ENCODE data around the gene DNAH8.
A peak's percentile ranks its signal among the peaks of the same experiment; 100 is the strongest.

DNAH8 gene

DNA sequence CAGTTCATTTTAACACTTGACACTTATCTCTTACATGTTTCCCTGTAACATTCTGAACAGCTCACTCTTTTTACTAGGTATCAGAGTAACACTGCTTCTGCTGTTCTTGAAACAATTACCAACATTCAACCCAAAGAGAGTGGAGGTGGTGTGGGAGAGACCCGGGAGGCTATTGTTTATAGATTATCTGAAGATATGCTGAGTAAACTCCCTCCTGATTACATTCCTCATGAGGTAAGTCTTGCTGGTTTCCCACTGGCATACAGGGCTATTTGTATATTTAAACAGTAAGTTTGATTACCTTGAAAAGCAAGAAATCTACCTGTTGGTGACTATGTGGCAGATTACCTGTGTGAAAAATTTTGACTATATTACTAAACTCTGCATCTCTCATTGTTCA is 293.6 kb downstream of the DNAH8 start:
- H3K27me3 ChIP-seq (ENCODE audit: low read depth), result peaks cover 8% of the 10 kb centered on the region
- no peaks in the 10 kb centered on the region for H3K4me1 ChIP-seq
- DNase-seq (ENCODE audit: low spot score in 2 of 2), result no peak
- in situ Hi-C loops (cut with MboI; ENCODE audit: low sequenced_read_pairs), result loop anchor here (10.0 kb wide), 1 partner anchor 296 kb away; no protein-coding TSS in a partner anchor
- no peak overlapping the region for H3K4me3 ChIP-seq
- H3K36me3 ChIP-seq (replicated peaks), result no peaks in the 10 kb centered on the region
- H3K9me3 ChIP-seq, result no peaks in the 10 kb centered on the region

- in situ Hi-C loops (cut with MboI; ENCODE audit: low sequenced_read_pairs), result loop anchor here (10.0 kb wide), 1 partner anchor 295 kb away; no protein-coding TSS in a partner anchor
These were observed 294.4 kb downstream of the DNAH8 start for GRCh38 chr6:39009476-39009875.

DNA sequence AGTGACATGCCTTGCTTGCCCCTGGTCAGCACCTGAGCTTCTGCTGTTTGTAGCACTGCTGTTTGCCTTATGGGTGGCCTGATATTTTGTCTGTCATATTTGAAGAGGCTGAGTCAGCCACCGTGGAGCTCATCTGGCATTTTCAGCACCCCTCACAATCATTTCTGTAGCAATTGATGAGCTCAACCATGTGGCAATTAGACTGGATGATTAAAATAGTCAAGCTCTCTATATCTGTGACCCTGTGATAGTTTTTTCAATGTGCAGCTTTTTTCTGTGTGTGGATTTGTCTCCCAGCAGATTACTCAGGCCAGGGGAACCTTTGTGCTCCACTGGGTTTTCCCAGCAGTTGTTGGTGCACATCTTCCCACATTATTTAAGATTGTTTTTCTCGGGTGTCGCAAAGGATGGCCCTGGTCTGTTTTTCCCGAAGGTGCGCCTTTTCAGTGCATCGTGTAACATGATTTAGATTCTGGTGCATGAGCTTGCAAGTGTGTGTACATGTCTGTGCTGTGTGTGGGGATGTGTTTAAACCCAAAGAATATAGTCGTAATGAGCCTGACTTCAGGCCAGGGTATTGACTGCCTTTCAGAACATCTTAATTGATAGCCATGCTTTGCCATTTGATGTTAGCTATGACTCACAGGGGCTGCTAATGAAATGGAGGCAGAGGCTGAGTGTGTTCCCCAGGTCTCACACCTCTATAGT is 301.9 kb downstream of the DNAH8 start:
- Histone ChIP-seq H3K9me3 (no peaks in the 10 kb centered on the region), H3K36me3 (replicated peaks) (no peaks in the 10 kb centered on the region), H3K4me1 (no peaks in the 10 kb centered on the region), H3K27me3 (ENCODE audit: low read depth) (peaks cover 5% of the 10 kb centered on the region), H3K4me3 (no peak overlapping the region)
- DNase-seq (ENCODE audit: low spot score in 2 of 2), result no peak
- in situ Hi-C loops (cut with MboI; ENCODE audit: low sequenced_read_pairs), result no loop called here

More at GRCh38 chr6:39009476-39009875, 294.4 kb downstream of the DNAH8 start:
- no peaks in the 10 kb centered on the region for H3K4me1 ChIP-seq
- no peak overlapping the region for H3K4me3 ChIP-seq
- H3K27me3 ChIP-seq (ENCODE audit: low read depth), result peaks cover 8% of the 10 kb centered on the region
- H3K9me3 ChIP-seq, result no peaks in the 10 kb centered on the region
- H3K36me3 ChIP-seq (replicated peaks), result no peaks in the 10 kb centered on the region
- DNase-seq (ENCODE audit: low spot score in 2 of 2), result no peak

- in situ Hi-C loops (cut with MboI; ENCODE audit: low sequenced_read_pairs), result no loop called here
- DNase-seq (ENCODE audit: low spot score in 2 of 2), result no peak
- no peaks in the 10 kb centered on the region for H3K36me3 ChIP-seq (replicated peaks)
- H3K9me3 ChIP-seq, result no peaks in the 10 kb centered on the region
- H3K4me3 ChIP-seq, result no peak overlapping the region
- no peaks in the 10 kb centered on the region for H3K4me1 ChIP-seq
- peaks cover 5% of the 10 kb centered on the region for H3K27me3 ChIP-seq (ENCODE audit: low read depth)
These were observed 302.4 kb downstream of the DNAH8 start for GRCh38 chr6:39017547-39017880.

DNA sequence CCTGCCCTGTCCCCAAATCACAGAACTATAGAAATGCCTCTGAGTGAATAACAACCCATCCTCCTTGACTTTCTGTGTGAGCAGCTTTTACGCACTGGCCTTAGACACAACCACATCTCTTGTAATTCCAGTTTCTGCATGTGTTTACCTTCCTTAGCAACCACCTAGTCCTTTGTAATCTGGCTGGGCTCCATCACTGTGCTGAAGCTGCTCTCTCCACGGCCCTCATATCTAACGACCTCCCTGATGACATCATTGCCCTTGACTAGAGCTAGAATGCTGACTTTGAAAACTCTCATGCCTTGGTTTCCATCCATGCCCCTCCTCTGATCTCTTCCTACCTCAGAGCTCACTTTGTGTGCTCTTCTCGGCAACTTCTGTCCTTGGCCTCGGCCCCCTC is 303.0 kb downstream of the DNAH8 start:
- no peaks in the 10 kb centered on the region for H3K9me3 ChIP-seq
- DNase-seq (ENCODE audit: low spot score in 2 of 2), result no peak
- H3K4me1 ChIP-seq, result no peaks in the 10 kb centered on the region
- H3K27me3 ChIP-seq (ENCODE audit: low read depth), result peaks cover under 1% of the 10 kb centered on the region; the same call in 1 of the 2 replicates
- H3K36me3 ChIP-seq (replicated peaks), result no peaks in the 10 kb centered on the region
- in situ Hi-C loops (cut with MboI; ENCODE audit: low sequenced_read_pairs), result no loop called here
- no peak overlapping the region for H3K4me3 ChIP-seq

GRCh38 chr6:39020136-39020535 is 305.0 kb downstream of the DNAH8 start:
- no peaks in the 10 kb centered on the region for H3K9me3 ChIP-seq
- no peaks in the 10 kb centered on the region for H3K36me3 ChIP-seq (replicated peaks)
- peaks cover 10% of the 10 kb centered on the region; the same call in 1 of the 2 replicates for H3K27me3 ChIP-seq (ENCODE audit: low read depth)
- in situ Hi-C loops (cut with MboI; ENCODE audit: low sequenced_read_pairs), result no loop called here
- H3K4me1 ChIP-seq, result no peaks in the 10 kb centered on the region
- no peak for DNase-seq (ENCODE audit: low spot score in 2 of 2)
- H3K4me3 ChIP-seq, result no peak overlapping the region

GRCh38 chr6:39021041-39021440 is 305.9 kb downstream of the DNAH8 start:
- peaks cover 10% of the 10 kb centered on the region; the same call in 1 of the 2 replicates for H3K27me3 ChIP-seq (ENCODE audit: low read depth)
- H3K36me3 ChIP-seq (replicated peaks), result no peaks in the 10 kb centered on the region
- in situ Hi-C loops (cut with MboI; ENCODE audit: low sequenced_read_pairs), result no loop called here
- no peaks in the 10 kb centered on the region for H3K4me1 ChIP-seq
- no peaks in the 10 kb centered on the region for H3K9me3 ChIP-seq
- no peak overlapping the region for H3K4me3 ChIP-seq
- DNase-seq (ENCODE audit: low spot score in 2 of 2), result no peak

DNA sequence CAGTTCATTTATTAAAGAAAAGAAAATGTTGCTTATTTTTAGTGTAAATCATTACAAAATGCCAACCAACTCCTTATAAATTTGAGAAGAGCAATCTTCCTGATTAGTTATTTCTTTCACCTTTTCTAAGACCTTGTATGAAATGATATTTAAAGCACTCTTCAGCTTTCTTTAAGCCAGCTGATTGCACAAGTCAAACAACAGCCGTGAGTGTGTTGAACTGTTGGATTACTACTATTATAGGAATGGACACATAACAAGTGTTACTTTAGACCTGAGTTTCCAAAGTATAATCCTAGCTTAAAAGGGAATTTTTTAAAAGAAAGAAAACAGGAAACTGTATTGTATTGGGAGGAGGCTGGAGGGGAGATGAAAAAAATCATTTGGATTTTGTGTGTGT is 306.7 kb downstream of the DNAH8 start:
- no peak overlapping the region for H3K4me3 ChIP-seq
- H3K27me3 ChIP-seq (ENCODE audit: low read depth), result peaks cover 10% of the 10 kb centered on the region; the same call in 1 of the 2 replicates
- H3K36me3 ChIP-seq (replicated peaks), result no peaks in the 10 kb centered on the region
- in situ Hi-C loops (cut with MboI; ENCODE audit: low sequenced_read_pairs), result no loop called here
- no peaks in the 10 kb centered on the region for H3K9me3 ChIP-seq
- no peak for DNase-seq (ENCODE audit: low spot score in 2 of 2)
- H3K4me1 ChIP-seq, result no peaks in the 10 kb centered on the region

GRCh38 chr6:39026175-39026574 is 311.1 kb downstream of the DNAH8 start:
- Histone ChIP-seq H3K9me3 (no peaks in the 10 kb centered on the region), H3K4me3 (no peak overlapping the region), H3K27me3 (ENCODE audit: low read depth) (peaks cover 13% of the 10 kb centered on the region), H3K36me3 (replicated peaks) (no peaks in the 10 kb centered on the region), H3K4me1 (no peaks in the 10 kb centered on the region)
- no peak for DNase-seq (ENCODE audit: low spot score in 2 of 2)
- in situ Hi-C loops (cut with MboI; ENCODE audit: low sequenced_read_pairs), result no loop called here

GRCh38 chr6:39029156-39030011 is 314.3 kb downstream of the DNAH8 start:
- H3K27me3 ChIP-seq (ENCODE audit: low read depth), result peaks cover 14% of the 10 kb centered on the region
- DNase-seq (ENCODE audit: low spot score in 2 of 2), result peak; percentile 10 to 73
- H3K9me3 ChIP-seq, result no peaks in the 10 kb centered on the region
- H3K4me3 ChIP-seq, result no peak overlapping the region
- no peaks in the 10 kb centered on the region for H3K36me3 ChIP-seq (replicated peaks)
- in situ Hi-C loops (cut with MboI; ENCODE audit: low sequenced_read_pairs), result no loop called here
- H3K4me1 ChIP-seq, result no peaks in the 10 kb centered on the region

- Histone ChIP-seq H3K36me3 (replicated peaks) (no peaks in the 10 kb centered on the region), H3K4me1 (no peaks in the 10 kb centered on the region), H3K9me3 (no peaks in the 10 kb centered on the region), H3K27me3 (ENCODE audit: low read depth) (peaks cover 19% of the 10 kb centered on the region), H3K4me3 (no peak overlapping the region)
- in situ Hi-C loops (cut with MboI; ENCODE audit: low sequenced_read_pairs), result no loop called here
- no peak for DNase-seq (ENCODE audit: low spot score in 2 of 2)
These were observed 320.6 kb downstream of the DNAH8 start for GRCh38 chr6:39035681-39036080.

DNA sequence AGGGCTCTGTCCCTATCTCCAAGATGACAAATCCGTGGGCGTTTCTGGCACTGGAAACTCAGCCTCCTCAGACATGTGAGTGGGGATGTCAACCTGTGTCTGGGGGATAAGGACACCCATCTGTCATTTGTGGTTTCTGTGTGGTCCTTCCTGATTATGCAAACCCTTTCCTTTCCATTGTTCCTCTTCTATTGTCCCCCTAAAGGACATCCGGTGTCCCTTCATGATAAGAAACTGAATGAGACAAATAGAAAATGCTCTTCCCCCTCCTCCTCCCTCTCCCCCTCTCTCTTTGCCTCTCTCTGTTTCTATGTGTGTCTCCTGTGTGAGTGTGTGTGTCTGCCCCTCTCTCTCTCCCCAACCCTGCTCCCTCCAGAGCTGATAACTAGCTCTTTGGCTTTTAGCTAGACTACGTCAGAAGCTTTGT is 322.0 kb downstream of the DNAH8 start:
- H3K4me3 ChIP-seq, result no peak overlapping the region
- DNase-seq (ENCODE audit: low spot score in 2 of 2), result no peak
- no peaks in the 10 kb centered on the region for H3K9me3 ChIP-seq
- H3K36me3 ChIP-seq (replicated peaks), result no peaks in the 10 kb centered on the region
- in situ Hi-C loops (cut with MboI; ENCODE audit: low sequenced_read_pairs), result no loop called here
- H3K27me3 ChIP-seq (ENCODE audit: low read depth), result peaks cover 19% of the 10 kb centered on the region
- H3K4me1 ChIP-seq, result no peaks in the 10 kb centered on the region

DNA sequence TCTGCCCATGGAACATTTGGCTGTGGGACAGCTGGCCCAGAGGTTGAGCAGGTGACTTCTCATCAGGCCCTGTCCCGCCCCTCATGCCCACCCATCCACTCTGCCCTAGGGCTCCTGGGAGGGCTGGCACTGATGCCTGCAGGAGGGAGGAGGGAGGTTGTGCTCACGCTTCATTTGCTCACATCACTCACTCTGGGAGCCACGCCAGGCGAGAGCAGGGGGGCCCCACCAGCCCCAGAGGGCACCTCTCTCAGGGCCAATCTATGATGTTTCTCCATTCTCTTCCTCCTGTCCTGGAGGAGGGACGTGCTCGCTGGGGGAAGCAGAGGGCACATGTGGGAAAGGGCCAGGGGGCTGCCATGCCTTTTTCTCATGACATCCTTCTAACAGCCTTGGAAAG is 322.6 kb downstream of the DNAH8 start:
- no peak overlapping the region for H3K4me3 ChIP-seq
- DNase-seq (ENCODE audit: low spot score in 2 of 2), result no peak
- H3K4me1 ChIP-seq, result no peaks in the 10 kb centered on the region
- in situ Hi-C loops (cut with MboI; ENCODE audit: low sequenced_read_pairs), result no loop called here
- H3K27me3 ChIP-seq (ENCODE audit: low read depth), result peaks cover 15% of the 10 kb centered on the region
- H3K9me3 ChIP-seq, result no peaks in the 10 kb centered on the region
- H3K36me3 ChIP-seq (replicated peaks), result no peaks in the 10 kb centered on the region

GRCh38 chr6:39040080-39040673 is 325.1 kb downstream of the DNAH8 start:
- Histone ChIP-seq H3K27me3 (ENCODE audit: low read depth) (peaks cover 2% of the 10 kb centered on the region; the same call in 1 of the 2 replicates), H3K4me1 (no peaks in the 10 kb centered on the region), H3K4me3 (no peak overlapping the region), H3K9me3 (no peaks in the 10 kb centered on the region), H3K36me3 (replicated peaks) (no peaks in the 10 kb centered on the region)
- DNase-seq (ENCODE audit: low spot score in 2 of 2), result no peak
- in situ Hi-C loops (cut with MboI; ENCODE audit: low sequenced_read_pairs), result no loop called here
